Spleen (tissue), 11 donors: ENCODE results near the gene IGFALS. TPM values are rescaled to one million over a fixed set of nuclear protein-coding genes. Genes with fewer than 3 reads are reported as not detected.

Experiments used
- DNase-seq: peaks from one replicate; pipeline ENCODE4 v3.0.0-alpha.2; 2020
- H3K27ac ChIP-seq, 8 donors: fragments of 200-600 bp; sonication (generic) in 7 of 8; 1 replicate in 4 of 8; 2 replicates in 4 of 8; pipeline versions ENCODE4 v1.5.0 to v1.8.0; 2016 to 2021; ENCODE audit warnings: inconsistent platforms in 4 of 8, mild to moderate bottlenecking in 4 of 8, moderate library complexity in 1 of 8
- H3K27me3 ChIP-seq, 7 donors: fragments of 200-600 bp; sonication (generic) in 6 of 7; replicated peaks in 1 of 7; 1 replicate in 4 of 7; 2 replicates in 3 of 7; pipeline versions ENCODE4 v1.5.0 to v1.8.0; 2016 to 2021; ENCODE audit warnings: inconsistent platforms in 3 of 7, mild to moderate bottlenecking in 1 of 7
- H3K36me3 ChIP-seq, 6 donors: fragments of 200-600 bp; sonication (generic) in 5 of 6; 1 replicate in 4 of 6; 2 replicates in 2 of 6; pipeline versions ENCODE4 v1.5.0 to v1.8.0; 2016 to 2021; ENCODE audit warnings: inconsistent platforms in 2 of 6
- H3K4me1 ChIP-seq, 6 donors: fragments of 200-600 bp; sonication (generic) in 5 of 6; 1 replicate in 3 of 6; 2 replicates in 3 of 6; pipeline versions ENCODE4 v1.5.0 to v1.8.0; 2016 to 2021; ENCODE audit warnings: inconsistent platforms in 3 of 6
- H3K4me3 ChIP-seq, 8 donors: fragments of 200-600 bp; sonication (generic) in 7 of 8; 1 replicate in 4 of 8; 2 replicates in 4 of 8; pipeline versions ENCODE4 v1.5.0 to v1.8.0; 2016 to 2021; ENCODE audit warnings: inconsistent platforms in 4 of 8, mild to moderate bottlenecking in 4 of 8, moderate library complexity in 2 of 8
- H3K9me3 ChIP-seq, 8 donors: fragments of 200-600 bp; sonication (generic) in 7 of 8; 1 replicate in 4 of 8; 2 replicates in 4 of 8; pipeline versions ENCODE4 v1.5.0 to v1.8.0; 2016 to 2021; ENCODE audit warnings: inconsistent platforms in 4 of 8
- CTCF ChIP-seq, 11 experiments: fragments of 200-600 bp in 7 of 11; fragments of 450-650 bp in 4 of 11; sonication (generic) in 4 of 11; IDR thresholded peaks in 8 of 11; conservative IDR thresholded peaks in 3 of 11; 1 replicate in 7 of 11; 2 replicates in 4 of 11; pipeline versions ENCODE4 v1.4.0 to v1.8.0; 2016 to 2021; ENCODE audit warnings: antibody characterized with exemption in 11 of 11, inconsistent platforms in 4 of 11, mild to moderate bottlenecking in 1 of 11
- POLR2A ChIP-seq, 3 donors: fragments of 450-650 bp; IDR thresholded peaks; one replicate each; pipeline ENCODE4 v1.5.1; 2017; ENCODE audit warnings: antibody characterized with exemption in 3 of 3, mild to moderate bottlenecking in 1 of 3
- POLR2AphosphoS5 ChIP-seq, 3 donors: sonication (generic); formaldehyde crosslinking; IDR thresholded peaks; one replicate each; pipeline ENCODE4 v1.5.1; 2017; ENCODE audit warnings: antibody characterized with exemption in 3 of 3
- WGBS, 5 donors: extraction: QIAGEN DNeasy Blood & Tissue Kit in 3 of 5; methylation state at CpG; one replicate each; pipeline versions ENCODE4 v1.1.5 to v1.1.7; 2013 to 2018; 5-methylcytosine and 5-hydroxymethylcytosine counted together
- intact Hi-C: fragments of 100-400 bp; cut with DNase I; formaldehyde crosslinking; loops from one replicate; pipeline ENCODE4 v1.15.0; 2023; ENCODE audit warnings: low total_unique reads
- polyA plus RNA-seq, 3 donors: library from polyadenylated mRNA; stranded (reverse); fragments of 200-250 nt; gene quantifications; one replicate each; pipeline ENCODE4 v1.2.1, GENCODE V29; 2013
- total RNA-seq, 7 donors: library from RNA; depleted of rRNA in 3 of 7; stranded (reverse); fragments of >200 nt in 3 of 7; fragmentation: NEBNext Ultra II Directional in 4 of 7; extraction: Animal tissue kit (Norgen Biotek cat#: 25700) in 4 of 7; gene quantifications; one replicate each; pipeline versions ENCODE4 v1.1.0 to v1.2.1, GENCODE V29; 2016 to 2021
- donor health status: healthy with polysubstance abuse.
- donor health status: DM: no; HTN: no; CAD: no; lungs with moderate emphysema.
- donor health status: DM: no; HTN: no; CAD: no.
- donor health status: Bipolar disorder and iron deficiency.
- donor health status: healthy.
- donor health status: DM: no; HTN: no; CAD: no.
- donor health status: DM: yes; HTN: yes; CAD: no.

Gene IGFALS
- total and polyA plus RNA-seq, 10 donors, result 0.14 to 0.63 (median 0.29) TPM; not detected in 2

GRCh38 chr16:1771864-1772361 is 21.6 kb downstream of the IGFALS start:
- Histone ChIP-seq H3K36me3 (peaks cover 0 to 53% (median 40%) of the 10 kb centered on the region in 6 donors), H3K4me1 (peaks cover 23 to 74% (median 43%) of the 10 kb centered on the region in 6 donors), H3K9me3 (no peaks in the 10 kb centered on the region), H3K27me3 (no peaks in the 10 kb centered on the region), H3K4me3 (peak overlapping the region; percentile 96 to 100 (median 99)), H3K27ac (peak overlapping the region; percentile 89 to 97 (median 96))
- intact Hi-C loops, result no loop called here
- TF ChIP-seq CTCF (IDR thresholded peaks at IDR 0.05 in 8 of 11, conservative IDR thresholded peaks at IDR 0.05 in 3 of 11) (no peak), POLR2AphosphoS5 (IDR thresholded peaks at IDR 0.05) (no peak), POLR2A (IDR thresholded peaks at IDR 0.05) (no peak)
- DNase-seq, result no peak
- 17 to 28% (median 20%) methylated on average over 19 to 22 of the region's 22 CpGs for WGBS, 5 donors

DNA sequence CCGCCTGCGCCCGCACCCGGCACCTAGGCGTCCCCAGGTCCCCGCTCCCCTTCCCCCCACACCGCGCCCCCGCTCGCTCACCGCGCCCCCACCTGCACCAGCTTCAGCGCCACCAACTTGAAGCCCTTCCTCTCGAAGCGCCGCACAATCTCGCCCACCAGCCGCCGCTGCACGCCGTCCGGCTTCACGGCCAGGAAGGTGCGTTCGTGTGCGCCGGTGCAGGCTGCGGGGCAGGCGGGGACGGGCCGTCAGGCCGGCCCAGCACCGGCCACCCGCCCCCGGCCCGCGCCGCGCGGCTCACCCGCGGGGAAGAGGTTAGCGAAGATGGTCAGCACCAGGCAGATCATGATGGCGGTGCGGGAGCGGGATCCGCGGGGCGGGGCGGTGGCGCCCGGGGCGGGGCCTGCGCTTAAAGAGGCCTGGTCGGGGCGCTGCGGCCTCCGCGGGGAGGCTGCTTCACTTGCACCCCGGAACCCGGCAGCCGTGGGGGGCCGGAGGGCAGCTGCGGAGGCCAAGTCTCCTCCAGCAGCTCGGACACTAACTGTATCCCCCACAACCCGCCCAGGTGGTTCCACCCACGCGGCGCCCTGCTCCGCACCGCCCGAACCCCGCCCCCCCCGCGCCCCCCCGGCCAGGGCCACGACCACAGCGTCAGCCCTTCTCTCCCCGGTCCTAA is 22.2 kb downstream of the IGFALS start, which contains the start of gene NME3:
TSS of gene NME3 (minus strand) at position 356 of the 676 bp plus-strand sequence. CDS start at position 347, 9 bp downstream.
- H3K27ac ChIP-seq, result peak within 1 kb of the TSS; percentile 89 to 97 (median 96)
- peaks cover 0 to 53% (median 40%) of the 10 kb centered on the region in 6 donors for H3K36me3 ChIP-seq
- H3K4me3 ChIP-seq, result peak within 1 kb of the TSS; percentile 96 to 100 (median 99)
- no peaks in the 10 kb centered on the region for H3K27me3 ChIP-seq
- no peaks in the 10 kb centered on the region for H3K9me3 ChIP-seq
- DNase-seq, result peak; percentile 95
- intact Hi-C loops, result no loop called here
- TF ChIP-seq POLR2A (IDR thresholded peaks at IDR 0.05) (no peak), CTCF (IDR thresholded peaks at IDR 0.05 in 8 of 11, conservative IDR thresholded peaks at IDR 0.05 in 3 of 11) (peak in 1 of 11 experiments; percentile 35)
- peaks cover 23 to 69% (median 43%) of the 10 kb centered on the region in 6 donors for H3K4me1 ChIP-seq
- WGBS, 5 donors, result 0 to 1% (median 1%) methylated on average over 4 to 79 of the region's 79 CpGs

GRCh38 chr16:1770328-1771187 is 22.9 kb downstream of the IGFALS start:
- intact Hi-C loops, result no loop called here
- TF ChIP-seq POLR2A (IDR thresholded peaks at IDR 0.05), result no peak
- TF ChIP-seq POLR2AphosphoS5 (IDR thresholded peaks at IDR 0.05), result peak; percentile 73 to 87 (median 77)
- peak overlapping the region; percentile 96 to 100 (median 99) for H3K4me3 ChIP-seq
- no peaks in the 10 kb centered on the region for H3K9me3 ChIP-seq
- no peaks in the 10 kb centered on the region for H3K27me3 ChIP-seq
- WGBS, 5 donors, result 17 to 31% (median 20%) methylated on average over 46 to 81 of the region's 81 CpGs
- peaks cover 23 to 62% (median 43%) of the 10 kb centered on the region in 6 donors for H3K4me1 ChIP-seq
- H3K27ac ChIP-seq, result peak overlapping the region; percentile 65 to 97 (median 96)
- peaks cover 0 to 53% (median 44%) of the 10 kb centered on the region in 6 donors for H3K36me3 ChIP-seq
- DNase-seq, result peak; percentile 90

- Histone ChIP-seq H3K9me3 (no peaks in the 10 kb centered on the region), H3K27ac (peak overlapping the region; percentile 65 to 97 (median 96)), H3K27me3 (no peaks in the 10 kb centered on the region), H3K4me3 (peak overlapping the region in 4 of 8 donors; percentile 98 to 100 (median 99)), H3K36me3 (peaks cover 0 to 54% (median 50%) of the 10 kb centered on the region in 6 donors), H3K4me1 (peaks cover 19 to 53% (median 36%) of the 10 kb centered on the region in 6 donors)
- peak; percentile 78 for DNase-seq
- intact Hi-C loops, result no loop called here
- TF ChIP-seq POLR2A (IDR thresholded peaks at IDR 0.05) (no peak), POLR2AphosphoS5 (IDR thresholded peaks at IDR 0.05) (peak; percentile 1 to 7 (median 5))
- 76 to 88% (median 86%) methylated on average over 17 to 27 of the region's 27 CpGs for WGBS, 5 donors
Measured at GRCh38 chr16:1769402-1770300, 23.9 kb downstream of the IGFALS start.
